ENCODE measurements around the gene PDCD11.

DNA sequence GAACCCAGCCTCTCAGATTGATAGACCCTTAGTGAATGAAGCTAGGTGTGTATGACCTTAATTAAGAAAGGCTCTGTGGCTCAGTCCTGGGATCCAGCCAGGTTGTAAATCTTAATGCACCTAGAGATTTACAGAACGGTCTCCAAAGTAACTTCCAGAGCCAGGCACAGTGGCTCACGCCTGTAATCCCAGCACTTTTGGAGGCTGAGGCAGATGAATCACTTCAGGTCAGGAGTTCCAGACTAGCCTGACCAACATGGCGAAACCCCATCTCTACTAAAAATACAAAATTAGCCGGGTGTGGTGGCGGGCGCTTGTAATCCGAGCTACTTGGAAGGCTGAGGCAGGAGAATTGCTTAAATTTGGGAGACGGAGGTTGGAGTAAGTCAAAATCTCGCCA, 31.4 kb downstream of the PDCD11 start:
- TF ChIP-seq, protein P1, sequence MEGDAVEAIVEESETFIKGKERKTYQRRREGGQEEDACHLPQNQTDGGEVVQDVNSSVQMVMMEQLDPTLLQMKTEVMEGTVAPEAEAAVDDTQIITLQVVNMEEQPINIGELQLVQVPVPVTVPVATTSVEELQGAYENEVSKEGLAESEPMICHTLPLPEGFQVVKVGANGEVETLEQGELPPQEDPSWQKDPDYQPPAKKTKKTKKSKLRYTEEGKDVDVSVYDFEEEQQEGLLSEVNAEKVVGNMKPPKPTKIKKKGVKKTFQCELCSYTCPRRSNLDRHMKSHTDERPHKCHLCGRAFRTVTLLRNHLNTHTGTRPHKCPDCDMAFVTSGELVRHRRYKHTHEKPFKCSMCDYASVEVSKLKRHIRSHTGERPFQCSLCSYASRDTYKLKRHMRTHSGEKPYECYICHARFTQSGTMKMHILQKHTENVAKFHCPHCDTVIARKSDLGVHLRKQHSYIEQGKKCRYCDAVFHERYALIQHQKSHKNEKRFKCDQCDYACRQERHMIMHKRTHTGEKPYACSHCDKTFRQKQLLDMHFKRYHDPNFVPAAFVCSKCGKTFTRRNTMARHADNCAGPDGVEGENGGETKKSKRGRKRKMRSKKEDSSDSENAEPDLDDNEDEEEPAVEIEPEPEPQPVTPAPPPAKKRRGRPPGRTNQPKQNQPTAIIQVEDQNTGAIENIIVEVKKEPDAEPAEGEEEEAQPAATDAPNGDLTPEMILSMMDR (IDR thresholded peaks at IDR 0.05): no peak
- TF ChIP-seq POLR2A (IDR thresholded peaks at IDR 0.05): no peak

Measured in stomach (tissue), 4 donors.